ENCODE results near the gene SEMA3C.

The SEMA3C gene

GRCh38 chr7:80891259-80891544 lies 27.6 kb downstream of the SEMA3C start:
- H3K36me3 ChIP-seq (ENCODE audit: insufficient read depth, low read length): no peaks in the 10 kb centered on the region

GRCh38 chr7:80890426-80891258 lies 28.2 kb downstream of the SEMA3C start:
- Histone ChIP-seq H3K27me3 (ENCODE audit: insufficient read depth, low read length, poor library complexity, severe bottlenecking) (no peaks in the 10 kb centered on the region), H3K4me1 (ENCODE audit: insufficient read depth, low read length, poor library complexity, severe bottlenecking) (no peaks in the 10 kb centered on the region), H3K79me2 (ENCODE audit: insufficient read depth, low read length) (no peaks in the 10 kb centered on the region), H2AFZ (ENCODE audit: low read length) (no peak overlapping the region), H3K9me2 (replicated peaks; ENCODE audit: low read depth, low read length) (no peaks in the 10 kb centered on the region), H4K20me1 (ENCODE audit: insufficient read depth, low read length, poor library complexity, severe bottlenecking) (no peaks in the 10 kb centered on the region), H3F3A (ENCODE audit: low read depth) (no peaks in the 10 kb centered on the region), H3K9me3 (ENCODE audit: insufficient read depth, low read depth, low read length) (no peaks in the 10 kb centered on the region), H3K4me2 (ENCODE audit: low read depth, low read length, poor library complexity, severe bottlenecking) (no peak overlapping the region), H3K9ac (ENCODE audit: low read depth, low read length, poor library complexity, severe bottlenecking) (no peak overlapping the region), H3K36me3 (ENCODE audit: insufficient read depth, low read length) (no peaks in the 10 kb centered on the region), H3K4me3 (ENCODE audit: low read length, poor library complexity, severe bottlenecking) (no peak overlapping the region)
- TF ChIP-seq CTCF (conservative IDR thresholded peaks at IDR 0.05; ENCODE audit: low read length) (no peak), EZH2phosphoT487 (IDR thresholded peaks at IDR 0.05; ENCODE audit: borderline replicate concordance) (no peak)

More at GRCh38 chr7:80891259-80891544, 27.6 kb downstream of the SEMA3C start:
- Histone ChIP-seq H3F3A (ENCODE audit: low read depth) (no peaks in the 10 kb centered on the region), H3K79me2 (ENCODE audit: insufficient read depth, low read length) (no peaks in the 10 kb centered on the region), H3K9me2 (replicated peaks; ENCODE audit: low read depth, low read length) (no peaks in the 10 kb centered on the region), H3K9ac (ENCODE audit: low read depth, low read length, poor library complexity, severe bottlenecking) (no peak overlapping the region), H2AFZ (ENCODE audit: low read length) (no peak overlapping the region), H3K27me3 (ENCODE audit: insufficient read depth, low read length, poor library complexity, severe bottlenecking) (no peaks in the 10 kb centered on the region), H3K9me3 (ENCODE audit: insufficient read depth, low read depth, low read length) (no peaks in the 10 kb centered on the region), H3K4me3 (ENCODE audit: low read length, poor library complexity, severe bottlenecking) (no peak overlapping the region), H3K4me2 (ENCODE audit: low read depth, low read length, poor library complexity, severe bottlenecking) (no peak overlapping the region), H3K4me1 (ENCODE audit: insufficient read depth, low read length, poor library complexity, severe bottlenecking) (no peaks in the 10 kb centered on the region), H4K20me1 (ENCODE audit: insufficient read depth, low read length, poor library complexity, severe bottlenecking) (no peaks in the 10 kb centered on the region)
- no peak for TF ChIP-seq EZH2phosphoT487 (IDR thresholded peaks at IDR 0.05; ENCODE audit: borderline replicate concordance)
- TF ChIP-seq CTCF (conservative IDR thresholded peaks at IDR 0.05; ENCODE audit: low read length): no peak

- no peaks in the 10 kb centered on the region for H3K36me3 ChIP-seq (ENCODE audit: insufficient read depth, low read length)
- H3K27me3 ChIP-seq (ENCODE audit: insufficient read depth, low read length, poor library complexity, severe bottlenecking): no peaks in the 10 kb centered on the region
- no peak overlapping the region for H3K4me3 ChIP-seq (ENCODE audit: low read length, poor library complexity, severe bottlenecking)
- TF ChIP-seq EZH2phosphoT487 (IDR thresholded peaks at IDR 0.05; ENCODE audit: borderline replicate concordance) (no peak), CTCF (conservative IDR thresholded peaks at IDR 0.05; ENCODE audit: low read length) (no peak)
- H3K4me1 ChIP-seq (ENCODE audit: insufficient read depth, low read length, poor library complexity, severe bottlenecking): no peaks in the 10 kb centered on the region
- no peaks in the 10 kb centered on the region for H3K9me3 ChIP-seq (ENCODE audit: insufficient read depth, low read depth, low read length)
- H3K9me2 ChIP-seq (replicated peaks; ENCODE audit: low read depth, low read length): no peaks in the 10 kb centered on the region
- no peak overlapping the region for H2AFZ ChIP-seq (ENCODE audit: low read length)
- no peaks in the 10 kb centered on the region for H3K79me2 ChIP-seq (ENCODE audit: insufficient read depth, low read length)
- no peak overlapping the region for H3K4me2 ChIP-seq (ENCODE audit: low read depth, low read length, poor library complexity, severe bottlenecking)
- no peak overlapping the region for H3K9ac ChIP-seq (ENCODE audit: low read depth, low read length, poor library complexity, severe bottlenecking)
- no peaks in the 10 kb centered on the region for H3F3A ChIP-seq (ENCODE audit: low read depth)
- H4K20me1 ChIP-seq (ENCODE audit: insufficient read depth, low read length, poor library complexity, severe bottlenecking): no peaks in the 10 kb centered on the region
Observed at GRCh38 chr7:80889525-80889924, 29.3 kb downstream of the SEMA3C start.

Measured in Loucy (cell line).